SJSA1 (cell line): ENCODE results near the gene OSTM1. TPM values are rescaled to one million over a fixed set of nuclear protein-coding genes. Genes with fewer than 3 reads are reported as not detected.

Experiments used
- DNase-seq, 2 experiments: peaks; one replicate each; pipeline ENCODE4 v3.0.0-alpha.2; 2015 to 2020; ENCODE audit warnings: low spot score in 2 of 2, low read depth in 1 of 2
- H3K27ac ChIP-seq: fragments of 250-450 bp; sonication (Bioruptor Pico); 2 replicates; pipeline ENCODE4 v1.5.1; 2020; ENCODE audit warnings: mild to moderate bottlenecking, moderate library complexity
- H3K27me3 ChIP-seq: fragments of 250-450 bp; sonication (Bioruptor Pico); replicated peaks from 2 replicates; pipeline ENCODE4 v1.5.1; 2020; ENCODE audit warnings: mild to moderate bottlenecking, moderate library complexity
- H3K36me3 ChIP-seq: fragments of 250-450 bp; sonication (Bioruptor Pico); 2 replicates; pipeline ENCODE4 v1.5.1; 2020; ENCODE audit warnings: mild to moderate bottlenecking
- H3K4me1 ChIP-seq: fragments of 250-450 bp; sonication (Bioruptor Pico); replicated peaks from 2 replicates; pipeline ENCODE4 v1.6.1; 2021; ENCODE audit warnings: mild to moderate bottlenecking
- H3K4me3 ChIP-seq: fragments of 250-450 bp; sonication (Bioruptor Pico); 2 replicates; pipeline ENCODE4 v1.5.1; 2020; ENCODE audit warnings: mild to moderate bottlenecking
- H3K9me3 ChIP-seq: fragments of 250-450 bp; sonication (Bioruptor Pico); replicated peaks from 2 replicates; pipeline ENCODE4 v1.5.1; 2020; ENCODE audit warnings: mild to moderate bottlenecking
- total RNA-seq: library from RNA; depleted of rRNA; stranded (reverse); fragments of >200 nt; shearing (Covaris generic); gene quantifications from 2 replicates; pipeline ENCODE4 v1.2.3, GENCODE V29; 2014; rRNA removed

The OSTM1 gene
- total RNA-seq, 1 experiment from 2014 or later, result 123 TPM

- Histone ChIP-seq H3K4me1 (no peaks in the 10 kb centered on the region), H3K27me3 (no peaks in the 10 kb centered on the region; the same call in 1 of the 2 replicates), H3K27ac (no peak overlapping the region), H3K36me3 (no peaks in the 10 kb centered on the region), H3K9me3 (no peaks in the 10 kb centered on the region), H3K4me3 (no peak overlapping the region)
- DNase-seq, result no peak
Measured at GRCh38 chr6:107999341-107999740, 75.2 kb downstream of the OSTM1 start.

GRCh38 chr6:107991772-107992550 is 82.6 kb downstream of the OSTM1 start:
- no peak for DNase-seq
- H3K4me1 ChIP-seq, result no peaks in the 10 kb centered on the region
- no peak overlapping the region for H3K27ac ChIP-seq
- H3K4me3 ChIP-seq, result no peak overlapping the region
- no peaks in the 10 kb centered on the region for H3K27me3 ChIP-seq
- H3K36me3 ChIP-seq, result no peaks in the 10 kb centered on the region
- no peaks in the 10 kb centered on the region for H3K9me3 ChIP-seq

Other genes with a start within 250 kb of the OSTM1 start
- gene SEC63, start 116.5 kb downstream of the OSTM1 start, total RNA-seq, result 16.7 and 21.2 TPM in 2 replicates
- 0.03 and 0.81 TPM in 2 replicates for gene NR2E1, start 91.3 kb upstream of the OSTM1 start, total RNA-seq
- 254 and 263 TPM in 2 replicates for gene SNX3, start 186.3 kb upstream of the OSTM1 start, total RNA-seq
- gene AFG1L, start 220.3 kb upstream of the OSTM1 start, total RNA-seq, result 1.6 and 3.0 TPM in 2 replicates